WERI-Rb-1 (cell line): ENCODE results near the gene SPEF1.
A peak's percentile ranks its signal among the peaks of the same experiment; 100 is the strongest.

Source experiments
- DNase-seq: peaks from one replicate; pipeline ENCODE4 v3.0.0-alpha.2; 2020
- H3K27ac ChIP-seq: fragments of 250-450 bp; sonication (Bioruptor Pico); 2 replicates; pipeline ENCODE4 v1.5.1; 2020; ENCODE audit warnings: mild to moderate bottlenecking, moderate library complexity
- H3K27me3 ChIP-seq: fragments of 250-450 bp; sonication (Bioruptor Pico); 2 replicates; pipeline ENCODE4 v1.5.1; 2021; ENCODE audit warnings: mild to moderate bottlenecking, low read depth, moderate library complexity; ENCODE audit not compliant: insufficient read depth, severe bottlenecking
- H3K36me3 ChIP-seq: fragments of 250-450 bp; sonication (Bioruptor Pico); 2 replicates; pipeline ENCODE4 v1.5.1; 2020; ENCODE audit warnings: mild to moderate bottlenecking, moderate library complexity
- H3K4me3 ChIP-seq: 2 replicates; pipeline ENCODE4 v1.5.1; 2011; ENCODE audit warnings: low read depth, mild to moderate bottlenecking, control low read depth, low read length
- H3K9me3 ChIP-seq: fragments of 250-450 bp; sonication (Bioruptor Pico); 2 replicates; pipeline ENCODE4 v1.5.1; 2021; ENCODE audit warnings: mild to moderate bottlenecking, moderate library complexity; ENCODE audit not compliant: severe bottlenecking
- TF ChIP-seq, protein P1 (sequence below): IDR thresholded peaks from 2 replicates; pipeline ENCODE4 v1.5.1; 2011; ENCODE audit warnings: low read depth, mild to moderate bottlenecking, control low read depth, inconsistent platforms, low read length

SPEF1 gene

DNA sequence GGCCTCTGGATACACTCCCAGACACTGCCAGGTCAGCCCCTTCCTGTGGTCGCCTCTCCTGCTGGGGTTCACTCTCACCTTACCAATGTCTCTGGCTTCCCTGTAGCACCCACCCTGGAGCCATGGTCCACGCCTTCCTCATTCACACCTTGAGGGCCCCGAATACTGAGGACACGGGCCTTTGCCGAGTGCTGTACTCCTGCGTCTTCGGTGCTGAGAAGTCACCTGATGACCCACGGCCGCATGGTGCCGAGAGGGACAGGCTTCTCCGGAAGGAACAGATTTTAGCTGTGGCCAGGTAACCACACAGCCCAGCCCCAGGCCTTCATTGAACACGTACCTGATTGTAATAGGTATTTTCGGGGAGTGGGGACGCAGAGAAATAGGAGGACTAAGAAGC lies 40.7 kb upstream of the SPEF1 start:
- Histone ChIP-seq H3K36me3 (peaks cover 13% of the 10 kb centered on the region; the same call in 1 of the 2 replicates), H3K9me3 (no peaks in the 10 kb centered on the region), H3K27me3 (no peaks in the 10 kb centered on the region), H3K27ac (no peak overlapping the region), H3K4me3 (no peak overlapping the region)
- TF ChIP-seq, protein P1, sequence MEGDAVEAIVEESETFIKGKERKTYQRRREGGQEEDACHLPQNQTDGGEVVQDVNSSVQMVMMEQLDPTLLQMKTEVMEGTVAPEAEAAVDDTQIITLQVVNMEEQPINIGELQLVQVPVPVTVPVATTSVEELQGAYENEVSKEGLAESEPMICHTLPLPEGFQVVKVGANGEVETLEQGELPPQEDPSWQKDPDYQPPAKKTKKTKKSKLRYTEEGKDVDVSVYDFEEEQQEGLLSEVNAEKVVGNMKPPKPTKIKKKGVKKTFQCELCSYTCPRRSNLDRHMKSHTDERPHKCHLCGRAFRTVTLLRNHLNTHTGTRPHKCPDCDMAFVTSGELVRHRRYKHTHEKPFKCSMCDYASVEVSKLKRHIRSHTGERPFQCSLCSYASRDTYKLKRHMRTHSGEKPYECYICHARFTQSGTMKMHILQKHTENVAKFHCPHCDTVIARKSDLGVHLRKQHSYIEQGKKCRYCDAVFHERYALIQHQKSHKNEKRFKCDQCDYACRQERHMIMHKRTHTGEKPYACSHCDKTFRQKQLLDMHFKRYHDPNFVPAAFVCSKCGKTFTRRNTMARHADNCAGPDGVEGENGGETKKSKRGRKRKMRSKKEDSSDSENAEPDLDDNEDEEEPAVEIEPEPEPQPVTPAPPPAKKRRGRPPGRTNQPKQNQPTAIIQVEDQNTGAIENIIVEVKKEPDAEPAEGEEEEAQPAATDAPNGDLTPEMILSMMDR = no peak
- no peak for DNase-seq

DNA sequence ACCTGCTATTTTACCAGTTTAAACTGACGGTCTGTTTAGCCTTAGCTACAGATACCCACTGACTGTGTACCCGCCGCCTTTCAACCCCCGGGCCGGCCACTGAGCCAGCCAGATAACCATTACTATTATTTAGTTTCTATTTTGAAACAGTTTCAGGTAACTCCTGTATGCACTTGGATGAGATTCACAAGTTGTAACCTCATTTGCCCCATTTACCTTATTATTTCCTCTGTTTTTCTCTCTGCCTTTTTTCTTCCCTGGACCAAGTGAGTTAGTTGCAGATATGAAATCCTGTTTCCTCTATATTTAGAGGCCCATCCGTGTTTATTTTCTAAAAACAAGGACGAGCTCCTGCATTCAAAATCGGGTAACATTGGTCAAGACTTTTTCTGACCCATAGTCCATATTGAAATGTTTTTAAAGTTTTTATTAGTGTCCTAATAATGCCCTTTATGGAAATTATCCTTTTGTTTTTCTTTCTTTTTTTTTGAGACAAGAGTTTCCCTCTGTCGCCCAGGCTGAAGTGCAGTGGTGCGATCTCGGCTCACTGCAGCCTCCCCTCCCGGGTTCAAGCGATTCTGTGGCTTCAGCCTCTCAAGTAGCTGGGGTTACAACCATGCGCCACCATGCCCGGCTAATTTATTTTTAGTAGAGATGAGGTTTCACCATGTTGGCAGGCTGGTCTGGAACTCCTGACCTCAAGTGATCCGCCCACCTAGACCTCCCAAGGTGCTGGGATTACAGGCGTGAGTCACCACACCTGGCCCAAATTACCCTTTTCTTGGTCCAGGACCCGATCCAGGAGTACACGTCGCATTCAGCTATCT lies 39.9 kb upstream of the SPEF1 start:
- Histone ChIP-seq H3K27me3 (no peaks in the 10 kb centered on the region), H3K27ac (peak overlapping the region; percentile 99), H3K4me3 (peak overlapping the region; percentile 81), H3K36me3 (peaks cover 13% of the 10 kb centered on the region; the same call in 1 of the 2 replicates), H3K9me3 (no peaks in the 10 kb centered on the region)
- TF ChIP-seq, protein P1 = no peak
- DNase-seq = no peak

DNA sequence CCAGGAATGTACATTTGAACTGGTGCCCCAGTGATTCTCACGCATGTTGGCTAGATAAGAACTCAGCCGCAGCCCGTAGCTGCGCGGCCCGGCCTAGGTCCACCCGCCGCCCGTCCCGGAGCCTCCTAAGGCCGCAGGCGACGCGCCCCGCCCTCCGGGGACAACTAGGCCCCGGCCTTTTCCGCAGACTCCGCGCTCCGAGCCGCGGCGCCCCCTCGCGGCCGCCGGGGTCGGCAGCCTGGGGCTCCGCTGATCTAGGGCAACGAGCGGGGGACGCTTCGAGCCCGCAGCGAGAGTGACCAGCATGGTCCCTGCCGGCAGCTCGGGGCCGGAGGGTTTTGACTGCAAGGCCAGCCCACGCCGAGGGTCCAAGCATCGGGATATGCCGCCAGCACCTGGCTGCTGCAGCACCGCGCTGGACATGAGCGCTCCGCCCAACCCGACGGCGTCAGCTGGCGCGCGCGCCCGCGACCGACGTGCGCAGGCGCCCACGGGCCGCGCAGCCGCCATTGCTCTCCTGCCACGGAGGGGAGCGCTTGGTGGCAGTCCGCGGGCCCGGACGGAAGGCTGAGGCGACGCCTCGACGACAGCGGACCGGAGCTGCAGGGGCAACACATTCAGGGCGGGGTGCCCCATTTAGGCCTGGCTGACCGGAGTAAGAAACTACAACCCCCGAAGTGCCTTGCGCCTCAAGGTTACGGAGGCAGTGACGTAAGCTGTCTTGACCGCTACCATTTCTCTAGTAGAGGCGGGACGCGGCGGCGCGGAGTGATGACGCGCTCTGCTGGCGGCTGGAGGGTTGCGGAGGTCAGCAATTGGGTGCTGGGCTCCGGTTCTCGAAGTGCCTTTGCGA lies 39.0 kb upstream of the SPEF1 start, which contains the start of gene AP5S1:
Gene AP5S1 (plus strand): TSS at position 500 of the 853 bp plus-strand sequence. CDS start 1,571 bp downstream, outside the sequence.
- peak; percentile 95 for DNase-seq
- no peaks in the 10 kb centered on the region for H3K27me3 ChIP-seq
- TF ChIP-seq, protein P1 = peak; percentile 89
- H3K9me3 ChIP-seq = no peaks in the 10 kb centered on the region
- H3K27ac ChIP-seq = peak within 1 kb of the TSS; percentile 99
- H3K36me3 ChIP-seq = peaks cover 13% of the 10 kb centered on the region; the same call in 1 of the 2 replicates
- H3K4me3 ChIP-seq = peak within 1 kb of the TSS; percentile 81

DNA sequence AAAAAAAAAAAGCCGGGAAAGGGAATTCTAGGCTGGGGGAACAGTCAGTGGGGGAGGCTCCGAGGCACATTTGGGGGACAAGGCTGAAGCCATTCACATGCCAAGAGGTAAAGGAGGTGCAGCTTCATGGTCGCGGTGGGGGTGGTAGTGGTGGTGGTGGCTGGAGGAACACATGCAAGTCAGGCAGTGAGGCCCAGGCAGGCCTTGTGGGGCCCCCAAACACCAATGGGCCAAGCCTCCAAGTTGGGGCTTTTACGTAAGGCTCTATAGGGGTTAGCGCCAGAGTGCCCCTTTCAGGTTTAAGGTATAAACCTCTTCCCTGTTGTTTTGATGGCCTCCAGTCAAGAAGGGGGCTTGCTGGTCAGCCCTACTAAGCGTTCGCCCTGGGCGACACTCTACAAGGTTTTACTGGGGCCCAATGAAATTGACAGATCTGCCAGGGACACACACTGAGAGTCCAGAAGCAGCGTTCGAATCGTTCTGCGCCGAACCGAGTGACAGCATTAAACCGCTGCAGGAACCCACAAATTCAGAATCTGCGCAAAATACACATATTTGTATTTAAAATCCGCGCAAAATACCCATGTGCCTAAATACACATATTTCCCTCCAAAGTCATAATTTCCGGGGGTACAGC lies 38.3 kb upstream of the SPEF1 start:
- TF ChIP-seq, protein P1 = no peak
- peak overlapping the region; percentile 81 for H3K4me3 ChIP-seq
- no peaks in the 10 kb centered on the region for H3K9me3 ChIP-seq
- H3K27ac ChIP-seq = peak overlapping the region; percentile 99
- H3K27me3 ChIP-seq = no peaks in the 10 kb centered on the region
- peaks cover 13% of the 10 kb centered on the region; the same call in 1 of the 2 replicates for H3K36me3 ChIP-seq
- DNase-seq = no peak
